ENCODE data around the gene OPTN.
A peak's percentile ranks its signal among the peaks of the same experiment; 100 is the strongest.
"Not testable (repeated sequence)": the region's sequence is repeated elsewhere in the genome, so short reads cannot be mapped to it uniquely, and the experiment has no call there.

The OPTN gene

DNA sequence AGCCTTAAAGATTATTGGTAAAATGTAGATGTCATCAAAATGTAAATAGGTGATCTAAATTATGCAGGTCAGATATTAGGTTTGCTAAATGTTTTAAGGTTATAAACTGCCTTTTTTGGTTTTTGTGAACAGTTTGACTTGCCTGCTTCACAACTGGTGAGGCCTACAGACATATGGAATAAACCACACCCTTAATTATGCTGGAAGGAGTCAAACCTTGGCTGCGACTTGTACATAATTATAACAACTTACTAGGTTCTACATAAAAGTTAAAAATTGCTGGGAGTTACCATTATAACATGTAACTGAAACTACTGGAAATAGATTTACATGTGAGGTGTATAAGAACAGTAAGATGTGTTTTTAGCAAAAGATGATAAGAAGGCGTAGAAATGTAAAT is 31.5 kb upstream of the OPTN start:
- Histone ChIP-seq H3K4me3 (ENCODE audit: low read depth in 1 of 5, low read length in 5 of 5) (no peak overlapping the region), H3K9ac (ENCODE audit: low read length in 5 of 5) (no peak overlapping the region), H3K9me3 (ENCODE audit: control insufficient read depth in 5 of 5, low read length in 5 of 5) (no peaks in the 10 kb centered on the region), H3K27ac (ENCODE audit: low read depth, low read length) (no peak overlapping the region), H3K4me1 (ENCODE audit: control insufficient read depth in 5 of 5, insufficient read depth in 5 of 5, low read length in 5 of 5) (no peaks in the 10 kb centered on the region), H3K27me3 (ENCODE audit: control insufficient read depth in 5 of 5, insufficient read depth in 4 of 5, low read length in 5 of 5) (no peaks in the 10 kb centered on the region), H3K36me3 (ENCODE audit: control insufficient read depth in 5 of 5, insufficient read depth in 5 of 5, low read length in 5 of 5) (no peaks in the 10 kb centered on the region)

DNA sequence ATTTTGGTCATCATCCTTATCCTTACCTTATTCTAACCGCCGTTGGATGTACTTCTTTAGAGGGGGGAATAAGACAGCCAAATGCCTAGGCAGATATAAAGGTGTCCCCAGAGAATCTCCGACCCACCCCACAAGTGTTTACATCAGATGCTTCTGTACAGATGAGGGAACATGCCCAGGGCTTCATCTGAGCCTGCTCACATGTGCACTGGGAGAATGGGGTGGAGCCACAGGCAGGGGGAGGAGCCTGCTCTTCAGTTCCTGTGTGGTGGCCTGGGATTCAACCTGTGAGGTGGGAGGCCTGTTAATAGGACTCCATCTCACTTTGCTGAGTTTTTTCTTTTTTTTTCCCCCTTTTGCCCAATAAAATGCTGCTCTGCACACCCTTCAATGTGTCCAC is 27.6 kb upstream of the OPTN start:
- no peak overlapping the region for H3K4me3 ChIP-seq (ENCODE audit: low read depth in 1 of 5, low read length in 5 of 5)
- no peaks in the 10 kb centered on the region for H3K36me3 ChIP-seq (ENCODE audit: control insufficient read depth in 5 of 5, insufficient read depth in 5 of 5, low read length in 5 of 5)
- no peaks in the 10 kb centered on the region for H3K4me1 ChIP-seq (ENCODE audit: control insufficient read depth in 5 of 5, insufficient read depth in 5 of 5, low read length in 5 of 5)
- no peaks in the 10 kb centered on the region for H3K27me3 ChIP-seq (ENCODE audit: control insufficient read depth in 5 of 5, insufficient read depth in 4 of 5, low read length in 5 of 5)
- H3K9me3 ChIP-seq (ENCODE audit: control insufficient read depth in 5 of 5, low read length in 5 of 5), result no peaks in the 10 kb centered on the region
- H3K27ac ChIP-seq (ENCODE audit: low read depth, low read length), result no peak overlapping the region
- H3K9ac ChIP-seq (ENCODE audit: low read length in 5 of 5), result no peak overlapping the region

DNA sequence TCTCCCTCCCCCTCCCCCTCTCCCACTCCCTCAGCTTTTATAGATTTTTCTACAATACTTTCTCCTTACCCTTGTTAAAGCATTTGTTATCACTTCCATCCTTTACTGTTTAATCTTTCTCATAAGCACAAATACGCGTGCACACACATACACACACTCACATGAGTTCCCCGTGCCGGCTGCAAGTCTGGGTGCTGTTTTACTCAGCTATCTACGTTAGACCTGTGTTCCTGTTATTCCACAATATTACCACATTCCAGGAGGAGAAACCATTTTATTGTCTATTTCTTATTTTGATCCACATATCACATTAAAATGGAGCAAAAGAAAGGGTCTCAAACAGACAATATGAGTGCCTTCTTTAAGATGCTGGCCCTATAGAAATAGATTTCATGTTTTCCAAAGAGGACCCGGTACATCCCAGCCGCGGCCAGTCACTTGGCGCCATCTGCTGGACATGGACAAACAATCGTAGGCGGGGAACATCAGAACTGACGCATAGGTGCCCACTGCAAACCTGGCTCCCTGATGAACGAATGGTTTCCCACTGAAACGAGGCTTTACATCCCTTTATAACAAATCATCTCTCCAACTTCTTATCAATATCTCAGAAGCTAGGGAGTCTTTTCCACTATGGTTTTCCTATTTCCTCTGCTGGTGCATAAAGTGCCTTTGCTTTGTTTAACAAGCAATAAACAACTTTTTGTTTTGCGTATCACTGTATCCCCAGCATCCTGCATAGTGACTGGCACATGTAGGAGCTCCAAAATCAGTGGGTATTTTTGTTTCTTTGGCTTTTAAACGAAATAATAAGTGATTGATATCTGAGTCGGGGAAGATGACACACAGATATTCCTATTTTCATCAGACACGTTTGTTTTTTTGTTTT is 25.2 kb upstream of the OPTN start:
- Histone ChIP-seq H3K27ac (ENCODE audit: low read depth, low read length) (no peak overlapping the region), H3K9ac (ENCODE audit: low read length in 5 of 5) (no peak overlapping the region), H3K27me3 (ENCODE audit: control insufficient read depth in 5 of 5, insufficient read depth in 4 of 5, low read length in 5 of 5) (no peaks in the 10 kb centered on the region), H3K4me1 (ENCODE audit: control insufficient read depth in 5 of 5, insufficient read depth in 5 of 5, low read length in 5 of 5) (no peaks in the 10 kb centered on the region), H3K4me3 (ENCODE audit: low read depth in 1 of 5, low read length in 5 of 5) (no peak overlapping the region), H3K9me3 (ENCODE audit: control insufficient read depth in 5 of 5, low read length in 5 of 5) (peaks cover 0 to 10% (median 9%) of the 10 kb centered on the region in 5 donors), H3K36me3 (ENCODE audit: control insufficient read depth in 5 of 5, insufficient read depth in 5 of 5, low read length in 5 of 5) (no peaks in the 10 kb centered on the region)

DNA sequence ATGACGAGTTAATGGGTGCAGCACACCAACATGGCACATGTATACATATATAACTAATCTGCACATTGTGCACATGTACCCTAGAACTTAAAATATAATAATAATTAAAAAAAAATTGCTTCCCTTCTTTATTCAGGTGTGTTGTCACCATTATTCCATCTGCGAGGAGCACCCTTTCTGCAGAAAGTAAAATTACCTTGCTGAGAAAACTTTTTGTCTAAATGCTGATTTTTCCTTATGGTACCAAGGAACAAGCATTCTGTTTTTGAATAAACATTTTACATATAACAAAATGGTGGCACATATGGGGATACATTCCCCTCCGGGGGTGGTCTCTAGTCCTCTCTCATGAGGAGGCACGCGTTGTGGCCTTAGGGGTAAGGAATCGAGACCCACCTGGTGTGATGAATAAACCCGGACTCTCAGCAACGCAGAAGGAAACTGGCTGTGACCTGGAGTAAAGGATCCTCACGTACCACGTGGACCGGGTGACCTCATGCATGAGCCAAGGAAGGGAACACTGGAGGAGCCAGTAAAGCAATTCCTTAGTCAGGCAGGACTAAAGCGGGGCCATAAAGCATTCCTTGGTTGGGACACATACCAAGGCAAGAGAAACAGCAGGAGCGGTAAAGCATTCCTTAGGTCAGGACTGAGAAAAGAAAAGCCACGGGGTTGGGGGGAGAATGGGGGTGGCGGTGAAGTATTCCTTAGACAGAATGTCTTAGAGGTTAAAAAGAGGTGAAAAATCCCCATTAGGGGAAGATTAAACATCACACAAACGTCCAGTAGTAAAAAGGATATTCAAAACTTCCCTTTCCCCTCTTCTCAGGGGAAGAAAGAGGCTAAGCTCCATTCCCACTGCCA is 20.8 kb upstream of the OPTN start:
- peaks cover 0 to 46% (median 31%) of the 10 kb centered on the region in 5 donors for H3K9me3 ChIP-seq (ENCODE audit: control insufficient read depth in 5 of 5, low read length in 5 of 5)

DNA sequence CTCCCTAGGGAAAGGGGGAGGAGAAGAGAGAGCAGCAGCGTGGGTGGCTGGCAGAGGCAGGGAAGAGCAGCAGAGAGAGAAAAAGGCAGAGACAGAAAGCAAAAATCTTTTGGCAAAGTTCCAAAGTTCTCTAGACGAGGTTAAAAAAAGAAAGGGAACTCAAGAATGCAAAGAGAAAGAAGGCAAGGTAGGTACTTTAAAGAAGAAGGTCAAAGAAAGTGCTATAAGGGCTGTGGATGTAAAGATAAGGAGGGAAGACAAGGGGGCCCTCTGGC is 20.2 kb upstream of the OPTN start:
- Histone ChIP-seq H3K4me1 (ENCODE audit: control insufficient read depth in 5 of 5, insufficient read depth in 5 of 5, low read length in 5 of 5) (no peaks in the 10 kb centered on the region), H3K9me3 (ENCODE audit: control insufficient read depth in 5 of 5, low read length in 5 of 5) (peaks cover 0 to 47% (median 34%) of the 10 kb centered on the region in 5 donors), H3K9ac (ENCODE audit: low read length in 5 of 5) (no peak overlapping the region), H3K4me3 (ENCODE audit: low read depth in 1 of 5, low read length in 5 of 5) (peak overlapping the region in 3 of 5 donors; percentile 3 to 30 (median 9)), H3K27ac (ENCODE audit: low read depth, low read length) (no peak overlapping the region), H3K36me3 (ENCODE audit: control insufficient read depth in 5 of 5, insufficient read depth in 5 of 5, low read length in 5 of 5) (no peaks in the 10 kb centered on the region), H3K27me3 (ENCODE audit: control insufficient read depth in 5 of 5, insufficient read depth in 4 of 5, low read length in 5 of 5) (no peaks in the 10 kb centered on the region)

More for the DNA sequence above, 20.8 kb upstream of the OPTN start:
- Histone ChIP-seq H3K4me3 (ENCODE audit: low read depth in 1 of 5, low read length in 5 of 5) (peak overlapping the region in 3 of 5 donors; percentile 3 to 30 (median 9)), H3K27me3 (ENCODE audit: control insufficient read depth in 5 of 5, insufficient read depth in 4 of 5, low read length in 5 of 5) (no peaks in the 10 kb centered on the region), H3K9ac (ENCODE audit: low read length in 5 of 5) (no peak overlapping the region), H3K36me3 (ENCODE audit: control insufficient read depth in 5 of 5, insufficient read depth in 5 of 5, low read length in 5 of 5) (no peaks in the 10 kb centered on the region), H3K27ac (ENCODE audit: low read depth, low read length) (no peak overlapping the region), H3K4me1 (ENCODE audit: control insufficient read depth in 5 of 5, insufficient read depth in 5 of 5, low read length in 5 of 5) (no peaks in the 10 kb centered on the region)

DNA sequence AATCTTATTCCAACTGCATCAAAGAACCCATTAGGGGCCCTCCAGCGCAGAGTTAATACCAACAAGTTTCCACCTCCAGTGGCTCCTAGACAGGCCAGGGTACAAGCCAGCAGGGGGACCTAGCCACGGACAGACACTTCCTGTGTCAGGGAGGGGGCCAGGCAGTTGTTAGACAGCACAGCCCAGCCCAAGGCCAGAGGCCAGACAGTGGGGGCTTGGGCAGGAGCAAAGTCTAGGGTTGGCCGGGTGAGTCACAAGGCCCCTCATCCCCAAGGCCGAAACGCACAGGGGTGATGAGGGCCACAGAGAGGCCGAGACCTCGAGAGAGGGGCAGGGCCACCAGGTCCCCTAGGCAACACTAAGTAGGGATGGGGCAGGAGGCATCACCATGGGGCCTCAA is 19.3 kb upstream of the OPTN start:
- Histone ChIP-seq H3K4me1 (ENCODE audit: control insufficient read depth in 5 of 5, insufficient read depth in 5 of 5, low read length in 5 of 5) (no peaks in the 10 kb centered on the region), H3K9ac (ENCODE audit: low read length in 5 of 5) (no peak overlapping the region), H3K4me3 (ENCODE audit: low read depth in 1 of 5, low read length in 5 of 5) (no peak overlapping the region), H3K27ac (ENCODE audit: low read depth, low read length) (no peak overlapping the region), H3K9me3 (ENCODE audit: control insufficient read depth in 5 of 5, low read length in 5 of 5) (peaks cover 0 to 51% (median 42%) of the 10 kb centered on the region in 5 donors), H3K27me3 (ENCODE audit: control insufficient read depth in 5 of 5, insufficient read depth in 4 of 5, low read length in 5 of 5) (no peaks in the 10 kb centered on the region), H3K36me3 (ENCODE audit: control insufficient read depth in 5 of 5, insufficient read depth in 5 of 5, low read length in 5 of 5) (no peaks in the 10 kb centered on the region)

DNA sequence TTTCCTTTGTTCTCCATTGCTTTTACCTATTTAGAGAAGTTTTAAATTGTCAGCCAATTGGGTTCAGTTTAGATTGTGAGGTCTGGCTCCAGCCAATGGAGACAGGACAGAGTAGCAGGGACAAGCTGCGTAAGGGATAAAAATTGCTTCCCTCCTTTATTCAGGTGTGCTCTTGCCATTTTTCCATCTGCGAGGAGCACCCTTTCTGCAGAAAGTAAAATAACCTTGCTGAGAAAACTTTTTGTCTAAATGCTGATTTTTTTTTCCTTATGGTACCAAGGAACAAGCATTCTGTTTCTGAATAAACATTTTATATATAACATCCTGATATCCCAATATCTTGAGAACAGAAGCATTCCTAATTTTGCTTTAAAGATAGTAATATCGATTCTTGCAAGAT is 16.3 kb upstream of the OPTN start:
- not testable (repeated sequence) for H3K36me3 ChIP-seq (ENCODE audit: control insufficient read depth in 5 of 5, insufficient read depth in 5 of 5, low read length in 5 of 5); H3K27me3 ChIP-seq (ENCODE audit: control insufficient read depth in 5 of 5, insufficient read depth in 4 of 5, low read length in 5 of 5); H3K9ac ChIP-seq (ENCODE audit: low read length in 5 of 5); H3K4me3 ChIP-seq (ENCODE audit: low read depth in 1 of 5, low read length in 5 of 5); H3K27ac ChIP-seq (ENCODE audit: low read depth, low read length)
- peaks cover 3 to 13% (median 12%) of the 10 kb centered on the region in 5 donors for H3K4me1 ChIP-seq (ENCODE audit: control insufficient read depth in 5 of 5, insufficient read depth in 5 of 5, low read length in 5 of 5)
- H3K9me3 ChIP-seq (ENCODE audit: control insufficient read depth in 5 of 5, low read length in 5 of 5), result peaks cover 0 to 51% (median 42%) of the 10 kb centered on the region in 5 donors

DNA sequence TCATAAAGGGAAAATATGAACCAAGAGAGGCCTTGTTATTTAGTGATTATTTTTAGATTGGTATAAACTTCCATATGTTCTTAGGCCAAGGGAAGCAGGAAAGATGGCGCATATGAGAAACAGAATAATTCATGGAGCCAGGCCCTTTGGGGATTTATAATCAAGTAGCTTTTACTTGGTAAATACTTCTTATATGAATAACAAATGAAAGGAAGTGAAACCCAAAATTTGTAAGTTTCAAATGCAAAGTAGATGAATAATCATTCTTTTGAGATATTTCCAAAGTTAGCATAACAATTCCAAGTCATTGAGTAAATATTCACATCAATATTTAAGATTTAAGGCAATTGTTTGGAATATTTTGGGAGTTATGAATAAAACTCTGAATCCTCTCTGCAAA is 13.9 kb upstream of the OPTN start:
- no peaks in the 10 kb centered on the region for H3K27me3 ChIP-seq (ENCODE audit: control insufficient read depth in 5 of 5, insufficient read depth in 4 of 5, low read length in 5 of 5)
- H3K27ac ChIP-seq (ENCODE audit: low read depth, low read length), result no peak overlapping the region
- peaks cover 3 to 24% (median 18%) of the 10 kb centered on the region in 5 donors for H3K4me1 ChIP-seq (ENCODE audit: control insufficient read depth in 5 of 5, insufficient read depth in 5 of 5, low read length in 5 of 5)
- H3K9ac ChIP-seq (ENCODE audit: low read length in 5 of 5), result no peak overlapping the region
- no peaks in the 10 kb centered on the region for H3K36me3 ChIP-seq (ENCODE audit: control insufficient read depth in 5 of 5, insufficient read depth in 5 of 5, low read length in 5 of 5)
- H3K4me3 ChIP-seq (ENCODE audit: low read depth in 1 of 5, low read length in 5 of 5), result no peak overlapping the region
- peaks cover 0 to 34% (median 28%) of the 10 kb centered on the region in 5 donors for H3K9me3 ChIP-seq (ENCODE audit: control insufficient read depth in 5 of 5, low read length in 5 of 5)

DNA sequence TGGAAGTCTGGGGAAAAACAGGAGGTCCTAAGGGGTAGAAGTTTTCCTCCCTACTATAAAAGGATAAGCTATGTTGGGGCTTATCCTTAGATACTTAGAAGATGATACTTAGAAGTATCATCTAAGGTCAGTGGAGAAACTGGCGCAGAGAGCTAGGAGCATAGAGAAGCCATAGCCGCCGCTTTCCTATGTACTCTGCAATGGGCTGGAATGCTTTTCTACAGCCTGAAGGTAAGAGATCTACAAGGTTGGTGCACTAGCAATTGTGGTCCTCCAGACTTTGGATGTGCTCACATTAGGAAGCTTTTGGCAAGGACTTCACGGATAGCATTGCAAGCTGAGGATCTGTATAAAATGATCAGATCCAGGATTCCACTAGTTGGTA is 12.4 kb upstream of the OPTN start:
- H3K4me1 ChIP-seq (ENCODE audit: control insufficient read depth in 5 of 5, insufficient read depth in 5 of 5, low read length in 5 of 5), result peaks cover 11 to 39% (median 32%) of the 10 kb centered on the region in 5 donors
- H3K9me3 ChIP-seq (ENCODE audit: control insufficient read depth in 5 of 5, low read length in 5 of 5), result peaks cover 0 to 24% (median 20%) of the 10 kb centered on the region in 5 donors
- H3K27me3 ChIP-seq (ENCODE audit: control insufficient read depth in 5 of 5, insufficient read depth in 4 of 5, low read length in 5 of 5), result peaks cover 0 to 2% (median 0%) of the 10 kb centered on the region in 5 donors
- H3K4me3 ChIP-seq (ENCODE audit: low read depth in 1 of 5, low read length in 5 of 5), result no peak overlapping the region
- no peak overlapping the region for H3K27ac ChIP-seq (ENCODE audit: low read depth, low read length)
- no peaks in the 10 kb centered on the region for H3K36me3 ChIP-seq (ENCODE audit: control insufficient read depth in 5 of 5, insufficient read depth in 5 of 5, low read length in 5 of 5)
- H3K9ac ChIP-seq (ENCODE audit: low read length in 5 of 5), result no peak overlapping the region

Data from subcutaneous abdominal adipose tissue (tissue), 5 donors.